Activated naive CD4-positive, alpha-beta T cell treated with anti-CD3 and anti-CD28 coated beads, Interleukin-2, amount 10 ng/mL, durations not matched to agents 7 days and 5 days (primary cell): ENCODE measurements around the gene TOR3A.
"Not testable (repeated sequence)": the region's sequence is repeated elsewhere in the genome, so short reads cannot be mapped to it uniquely, and the experiment has no call there.

Experiments
- CTCF ChIA-PET: fragments of 350-600 bp; sonication (Branson Sonifier 250); formaldehyde crosslinking; loops from one replicate; lab custom pipeline; 2021; ENCODE audit warnings: antibody characterized with exemption; lab: Charles Lee
- DNase-seq: peaks from one replicate; pipeline ENCODE4 v3.0.0-alpha.2; 2020
- H3K27ac Mint-ChIP-seq: one replicate; pipeline ENCODE4 v1.8.0; 2021; ENCODE audit warnings: mild to moderate bottlenecking, moderate library complexity, mixed read lengths
- H3K27me3 Mint-ChIP-seq: one replicate; pipeline ENCODE4 v1.8.0; 2021; ENCODE audit warnings: mild to moderate bottlenecking, mixed read lengths
- H3K36me3 Mint-ChIP-seq: one replicate; pipeline ENCODE4 v1.8.0; 2021; ENCODE audit warnings: mixed read lengths
- H3K4me1 Mint-ChIP-seq: one replicate; pipeline ENCODE4 v1.8.0; 2021; ENCODE audit warnings: mixed read lengths
- H3K4me3 Mint-ChIP-seq: one replicate; pipeline ENCODE4 v1.8.0; 2021; ENCODE audit warnings: mild to moderate bottlenecking, moderate library complexity, mixed read lengths
- H3K9me3 Mint-ChIP-seq: one replicate; pipeline ENCODE4 v1.8.0; 2021; ENCODE audit warnings: mixed read lengths

Gene TOR3A, protein sequence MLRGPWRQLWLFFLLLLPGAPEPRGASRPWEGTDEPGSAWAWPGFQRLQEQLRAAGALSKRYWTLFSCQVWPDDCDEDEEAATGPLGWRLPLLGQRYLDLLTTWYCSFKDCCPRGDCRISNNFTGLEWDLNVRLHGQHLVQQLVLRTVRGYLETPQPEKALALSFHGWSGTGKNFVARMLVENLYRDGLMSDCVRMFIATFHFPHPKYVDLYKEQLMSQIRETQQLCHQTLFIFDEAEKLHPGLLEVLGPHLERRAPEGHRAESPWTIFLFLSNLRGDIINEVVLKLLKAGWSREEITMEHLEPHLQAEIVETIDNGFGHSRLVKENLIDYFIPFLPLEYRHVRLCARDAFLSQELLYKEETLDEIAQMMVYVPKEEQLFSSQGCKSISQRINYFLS

DNA sequence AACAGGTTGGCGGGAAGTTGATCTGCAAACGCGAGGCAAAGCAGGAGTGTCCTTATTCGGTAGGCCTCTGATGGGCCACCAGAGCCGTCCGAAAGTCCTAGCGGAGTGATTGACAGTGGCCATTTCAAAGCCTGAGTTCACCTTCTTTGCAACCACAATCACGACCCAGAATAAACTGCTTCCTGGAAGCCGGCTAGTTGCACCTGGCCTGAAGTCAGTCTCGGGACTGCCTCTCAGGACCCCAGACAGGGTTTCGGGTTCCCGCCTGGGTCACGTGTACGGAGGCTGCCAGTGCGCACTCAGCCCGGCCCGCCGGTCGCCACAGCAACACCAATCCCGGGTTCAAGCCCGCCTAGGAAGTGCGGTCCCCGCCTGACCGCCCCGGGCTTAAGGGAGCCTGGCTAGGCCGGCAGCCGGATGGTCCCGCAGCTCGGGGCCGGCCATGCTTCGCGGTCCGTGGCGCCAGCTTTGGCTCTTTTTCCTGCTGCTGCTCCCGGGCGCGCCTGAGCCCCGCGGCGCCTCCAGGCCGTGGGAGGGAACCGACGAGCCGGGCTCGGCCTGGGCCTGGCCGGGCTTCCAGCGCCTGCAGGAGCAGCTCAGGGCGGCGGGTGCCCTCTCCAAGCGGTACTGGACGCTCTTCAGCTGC lies at the start of gene TOR3A:
TSS of gene TOR3A (plus strand) at position 384 of the 646 bp plus-strand sequence. CDS start at position 443, 59 bp downstream.
- CTCF ChIA-PET, result interaction anchor here (1.0 to 3.6 kb wide), 6 partner anchors 38 to 286 kb away, joined by 3 to 23 read pairs (median 6); no protein-coding TSS in a partner anchor
- H3K9me3 Mint-ChIP-seq, result no peaks in the 10 kb centered on the region
- peak; percentile 90 for DNase-seq
- peaks cover 14% of the 10 kb centered on the region for H3K36me3 Mint-ChIP-seq
- peak within 1 kb of the TSS; percentile 91 for H3K4me3 Mint-ChIP-seq
- no peaks in the 10 kb centered on the region for H3K27me3 Mint-ChIP-seq
- H3K27ac Mint-ChIP-seq, result peak within 1 kb of the TSS; percentile 91
- H3K4me1 Mint-ChIP-seq, result peaks cover 36% of the 10 kb centered on the region

GRCh38 chr1:179034720-179035119 lies 47.1 kb upstream of the TOR3A start:
- Mint-ChIP-seq H3K27ac (peak overlapping the region; percentile 90), H3K4me1 (peaks cover 86% of the 10 kb centered on the region), H3K9me3 (no peaks in the 10 kb centered on the region), H3K27me3 (no peaks in the 10 kb centered on the region), H3K4me3 (no peak overlapping the region), H3K36me3 (peaks cover 5% of the 10 kb centered on the region)
- CTCF ChIA-PET, result no interaction called here
- no peak for DNase-seq

GRCh38 chr1:179036844-179037465 lies 44.9 kb upstream of the TOR3A start:
- peaks cover 64% of the 10 kb centered on the region for H3K4me1 Mint-ChIP-seq
- H3K36me3 Mint-ChIP-seq, result peaks cover 5% of the 10 kb centered on the region
- peak; percentile 48 for DNase-seq
- no peak overlapping the region for H3K4me3 Mint-ChIP-seq
- H3K27me3 Mint-ChIP-seq, result no peaks in the 10 kb centered on the region
- no peaks in the 10 kb centered on the region for H3K9me3 Mint-ChIP-seq
- CTCF ChIA-PET, result no interaction called here
- peak overlapping the region; percentile 43 for H3K27ac Mint-ChIP-seq

GRCh38 chr1:179038528-179039281 lies 43.2 kb upstream of the TOR3A start:
- H3K4me3 Mint-ChIP-seq, result no peak overlapping the region
- no peak for DNase-seq
- H3K27ac Mint-ChIP-seq, result peak overlapping the region; percentile 85
- no peaks in the 10 kb centered on the region for H3K9me3 Mint-ChIP-seq
- peaks cover 53% of the 10 kb centered on the region for H3K4me1 Mint-ChIP-seq
- H3K36me3 Mint-ChIP-seq, result peaks cover 7% of the 10 kb centered on the region
- CTCF ChIA-PET, result interaction anchor here (0.6 to 1.7 kb wide), 4 partner anchors 9 to 34 kb away, joined by 4 to 5 read pairs (median 4); no protein-coding TSS in a partner anchor
- no peaks in the 10 kb centered on the region for H3K27me3 Mint-ChIP-seq

DNA sequence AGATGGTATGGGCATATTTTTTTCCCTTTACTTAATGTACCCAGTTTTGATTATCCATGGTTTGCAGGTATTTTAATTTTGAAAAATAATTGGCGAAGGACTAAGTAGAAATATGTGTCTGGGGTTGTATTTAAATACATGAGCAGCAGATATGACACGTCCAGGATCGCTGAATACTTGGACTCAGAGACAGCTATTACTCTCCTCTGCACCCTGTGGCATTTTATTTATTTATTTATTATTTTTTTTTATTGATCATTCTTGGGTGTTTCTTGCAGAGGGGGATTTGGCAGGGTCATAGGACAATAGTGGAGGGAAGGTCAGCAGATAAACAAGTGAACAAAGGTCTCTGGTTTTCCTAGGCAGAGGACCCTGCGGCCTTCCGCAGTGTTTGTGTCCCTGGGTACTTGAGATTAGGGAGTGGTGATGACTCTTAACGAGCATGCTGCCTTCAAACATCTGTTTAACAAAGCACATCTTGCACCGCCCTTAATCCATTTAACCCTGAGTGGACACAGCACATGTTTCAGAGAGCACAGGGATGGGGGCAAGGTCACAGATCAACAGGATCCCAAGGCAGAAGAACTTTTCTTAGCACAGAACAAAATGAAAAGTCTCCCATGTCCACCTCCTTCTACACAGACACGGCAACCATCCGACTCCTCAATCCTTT lies 42.2 kb upstream of the TOR3A start:
- H3K4me3 Mint-ChIP-seq, H3K27me3 Mint-ChIP-seq, CTCF ChIA-PET, H3K36me3 Mint-ChIP-seq, DNase-seq, H3K9me3 Mint-ChIP-seq: not testable (repeated sequence)
- peak overlapping the region; percentile 85 for H3K27ac Mint-ChIP-seq
- H3K4me1 Mint-ChIP-seq, result peaks cover 44% of the 10 kb centered on the region

DNA sequence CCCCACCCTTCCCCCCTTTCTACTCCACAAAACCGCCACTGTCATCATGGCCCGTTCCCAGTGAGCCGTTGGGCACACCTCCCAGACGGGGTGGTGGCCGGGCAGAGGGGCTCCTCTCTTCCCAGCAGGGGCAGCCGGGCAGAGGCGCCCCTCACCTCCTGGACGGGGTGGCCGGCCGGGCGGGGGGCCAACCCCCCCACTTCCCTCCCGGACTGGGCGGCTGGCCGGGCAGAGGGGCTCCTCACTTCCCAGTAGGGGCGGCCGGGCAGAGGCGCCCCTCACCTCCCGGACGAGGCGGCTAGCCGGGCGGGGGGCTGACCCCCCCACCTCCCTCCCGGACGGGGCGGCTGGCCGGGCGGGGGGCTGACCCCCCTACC lies 41.7 kb upstream of the TOR3A start:
- peaks cover 39% of the 10 kb centered on the region for H3K4me1 Mint-ChIP-seq
- CTCF ChIA-PET, H3K27ac Mint-ChIP-seq, H3K36me3 Mint-ChIP-seq, H3K4me3 Mint-ChIP-seq, H3K27me3 Mint-ChIP-seq, H3K9me3 Mint-ChIP-seq, DNase-seq: not testable (repeated sequence)

DNA sequence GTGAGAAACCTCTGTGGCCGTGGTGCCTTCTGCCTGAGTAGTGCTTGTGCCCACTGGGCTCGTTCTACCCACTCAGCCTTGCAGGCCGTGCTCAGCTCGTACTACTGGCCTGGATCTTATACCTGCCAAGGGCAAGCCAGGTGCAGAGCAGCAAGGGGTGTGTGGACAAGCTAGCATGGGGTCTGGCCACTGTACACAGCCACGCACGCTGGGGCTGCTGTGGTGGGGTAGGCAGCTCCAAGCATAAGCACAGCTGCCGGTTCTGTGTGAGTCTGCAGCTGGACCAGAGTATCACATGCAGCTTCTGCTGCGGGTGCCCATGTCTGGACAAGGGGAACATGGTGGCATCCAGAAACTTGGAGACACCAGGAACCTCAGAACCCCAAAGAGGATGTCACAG lies 39.8 kb upstream of the TOR3A start:
- no peak for DNase-seq
- H3K4me1 Mint-ChIP-seq, result peaks cover 22% of the 10 kb centered on the region
- CTCF ChIA-PET, result interaction anchor here (1.1 to 1.5 kb wide), 3 partner anchors 9 to 39 kb away, joined by 3 to 6 read pairs (median 4); no protein-coding TSS in a partner anchor
- H3K27ac Mint-ChIP-seq, result no peak overlapping the region
- no peaks in the 10 kb centered on the region for H3K27me3 Mint-ChIP-seq
- no peak overlapping the region for H3K4me3 Mint-ChIP-seq
- H3K36me3 Mint-ChIP-seq, result peaks cover 13% of the 10 kb centered on the region
- H3K9me3 Mint-ChIP-seq, result no peaks in the 10 kb centered on the region

GRCh38 chr1:179042700-179043099 lies 39.2 kb upstream of the TOR3A start:
- no peak overlapping the region for H3K4me3 Mint-ChIP-seq
- no peak for DNase-seq
- no peak overlapping the region for H3K27ac Mint-ChIP-seq
- CTCF ChIA-PET, result interaction anchor here (1.1 to 1.5 kb wide), 3 partner anchors 9 to 39 kb away, joined by 3 to 6 read pairs (median 4); no protein-coding TSS in a partner anchor
- peaks cover 16% of the 10 kb centered on the region for H3K4me1 Mint-ChIP-seq
- H3K9me3 Mint-ChIP-seq, result no peaks in the 10 kb centered on the region
- H3K27me3 Mint-ChIP-seq, result no peaks in the 10 kb centered on the region
- H3K36me3 Mint-ChIP-seq, result peaks cover 13% of the 10 kb centered on the region

DNA sequence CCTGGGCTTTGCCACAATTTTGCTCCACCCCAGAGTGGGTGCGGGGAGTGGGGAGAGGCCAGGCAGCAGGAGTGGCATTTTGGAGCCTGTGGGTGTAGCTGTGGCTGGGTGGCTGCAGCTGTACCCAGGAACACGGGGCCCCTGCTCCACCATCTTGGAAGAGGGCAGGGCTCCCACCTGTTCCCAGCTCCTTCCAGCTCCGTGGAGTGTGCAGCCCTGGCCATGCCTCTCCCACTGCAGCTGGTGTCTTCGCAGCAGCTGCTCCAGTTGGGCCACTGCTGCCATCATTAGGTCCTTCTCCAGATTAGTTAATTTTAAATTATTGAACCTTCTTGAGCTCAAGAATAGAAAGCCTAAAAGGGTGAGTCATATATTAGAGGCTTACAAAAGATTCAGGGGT lies 38.6 kb upstream of the TOR3A start:
- DNase-seq, result no peak
- Mint-ChIP-seq H3K4me1 (peaks cover 12% of the 10 kb centered on the region), H3K36me3 (peaks cover 13% of the 10 kb centered on the region), H3K27me3 (no peaks in the 10 kb centered on the region), H3K4me3 (no peak overlapping the region), H3K27ac (no peak overlapping the region), H3K9me3 (no peaks in the 10 kb centered on the region)
- CTCF ChIA-PET, result no interaction called here

DNA sequence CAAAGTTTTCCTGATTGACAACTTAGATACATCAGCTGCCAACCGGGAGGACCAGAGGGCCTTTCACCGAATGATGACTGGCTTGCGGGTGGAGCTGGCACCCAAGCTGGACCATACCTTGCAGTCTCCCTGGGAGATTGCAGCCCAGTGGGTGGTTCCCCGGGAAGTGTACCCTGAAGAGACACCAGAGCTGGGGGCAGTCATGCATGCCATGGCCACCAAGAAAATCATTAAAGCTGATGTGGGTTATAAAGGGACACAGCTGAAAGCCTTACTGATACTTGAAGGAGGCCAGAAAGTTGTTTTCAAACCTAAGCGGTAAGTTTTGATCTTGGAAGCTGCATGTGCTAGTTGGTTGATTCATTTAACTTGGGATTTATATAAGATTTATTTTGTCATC lies 38.0 kb upstream of the TOR3A start:
- Mint-ChIP-seq H3K36me3 (peaks cover 13% of the 10 kb centered on the region), H3K4me3 (no peak overlapping the region), H3K27me3 (no peaks in the 10 kb centered on the region), H3K27ac (no peak overlapping the region), H3K4me1 (peaks cover 6% of the 10 kb centered on the region), H3K9me3 (no peaks in the 10 kb centered on the region)
- CTCF ChIA-PET, result no interaction called here
- no peak for DNase-seq

- Mint-ChIP-seq H3K4me1 (no peaks in the 10 kb centered on the region), H3K27me3 (no peaks in the 10 kb centered on the region), H3K4me3 (no peak overlapping the region), H3K9me3 (no peaks in the 10 kb centered on the region), H3K36me3 (peaks cover 13% of the 10 kb centered on the region), H3K27ac (no peak overlapping the region)
- CTCF ChIA-PET, result no interaction called here
- DNase-seq, result no peak
Measured at GRCh38 chr1:179046808-179047635, 34.8 kb upstream of the TOR3A start.

DNA sequence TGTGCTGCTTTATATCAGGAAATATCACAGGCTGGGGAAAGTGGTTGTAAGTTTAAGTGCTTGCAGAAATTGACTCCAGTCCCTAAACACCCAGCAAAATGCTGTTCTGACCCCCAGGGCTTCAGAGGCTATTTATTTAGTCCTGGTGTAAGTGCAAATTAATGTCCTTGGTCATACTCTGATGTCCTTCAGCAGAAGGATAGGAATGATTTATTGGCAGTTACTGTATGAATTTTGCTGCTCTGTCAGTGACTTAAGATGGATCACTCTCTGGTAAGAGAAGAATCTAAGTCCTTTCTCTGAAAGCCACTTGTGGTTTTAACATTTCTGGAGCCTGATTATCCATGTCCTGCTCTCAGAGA lies 34.3 kb upstream of the TOR3A start:
- Mint-ChIP-seq H3K36me3 (peaks cover 13% of the 10 kb centered on the region), H3K27ac (no peak overlapping the region), H3K27me3 (no peaks in the 10 kb centered on the region), H3K9me3 (no peaks in the 10 kb centered on the region), H3K4me3 (no peak overlapping the region), H3K4me1 (no peaks in the 10 kb centered on the region)
- CTCF ChIA-PET, result interaction anchor here (0.7 kb wide), 1 partner anchor 767 kb away, joined by 3 read pairs; no protein-coding TSS in a partner anchor
- DNase-seq, result no peak
